ENCODE measurements around the gene CDK5RAP2.
"Not testable (repeated sequence)": the region's sequence is repeated elsewhere in the genome, so short reads cannot be mapped to it uniquely, and the experiment has no call there.

The CDK5RAP2 gene

GRCh38 chr9:120587328-120587727, 7.4 kb upstream of the CDK5RAP2 start:
- peak; percentile 30 for DNase-seq

DNA sequence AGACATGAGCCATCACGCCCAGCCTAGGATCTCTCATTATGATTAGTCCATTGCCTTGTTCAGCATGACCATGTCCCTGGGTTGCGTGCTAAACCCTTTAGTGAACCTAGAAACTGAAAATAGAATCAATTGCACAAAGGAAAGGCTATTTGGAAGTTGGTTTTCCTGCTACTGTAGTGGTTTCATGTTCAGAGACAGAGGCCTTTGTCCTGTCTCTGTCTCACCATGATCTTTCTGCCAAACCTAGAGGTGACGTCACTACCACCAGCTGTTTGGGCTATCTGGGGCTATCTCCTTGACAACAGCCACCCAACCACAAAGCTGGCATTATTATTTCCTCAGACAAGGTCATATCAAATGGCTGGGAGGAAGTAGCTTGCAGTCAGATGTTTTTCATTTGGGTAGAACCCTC, 4.0 kb upstream of the CDK5RAP2 start:
- DNase-seq, result peak; percentile 78

- DNase-seq, result peak; percentile 36
These were observed 572 bp downstream of the CDK5RAP2 start for GRCh38 chr9:120579139-120580050.

DNA sequence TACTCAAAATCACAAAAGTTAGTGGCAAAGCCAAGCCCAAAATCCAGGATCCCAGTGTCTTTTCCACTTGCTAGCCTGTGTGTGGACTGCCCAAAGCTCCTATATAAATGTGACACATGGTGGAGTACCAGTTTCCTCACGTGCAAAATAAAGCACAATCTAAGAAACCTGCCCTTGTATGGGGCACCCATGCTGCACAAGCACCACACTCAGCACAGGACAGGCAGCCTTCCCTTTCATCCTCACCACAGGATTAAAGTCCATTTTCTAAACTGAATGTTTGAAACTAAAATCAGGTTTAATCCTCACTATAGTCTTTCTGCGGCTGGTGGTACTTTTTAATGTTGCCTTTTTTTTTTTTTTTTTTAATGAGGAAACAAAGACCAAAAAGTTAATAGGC, 5.5 kb downstream of the CDK5RAP2 start:
- no peak for DNase-seq

GRCh38 chr9:120572472-120572871, 7.5 kb downstream of the CDK5RAP2 start:
- no peak for DNase-seq

GRCh38 chr9:120571443-120572257, 8.3 kb downstream of the CDK5RAP2 start:
- no peak for DNase-seq

GRCh38 chr9:120570296-120570695, 9.7 kb downstream of the CDK5RAP2 start:
- DNase-seq, result no peak

- no peak for DNase-seq
These were observed 10.4 kb downstream of the CDK5RAP2 start for GRCh38 chr9:120569556-120569955.

GRCh38 chr9:120568816-120569215, 11.2 kb downstream of the CDK5RAP2 start:
- no peak for DNase-seq

DNA sequence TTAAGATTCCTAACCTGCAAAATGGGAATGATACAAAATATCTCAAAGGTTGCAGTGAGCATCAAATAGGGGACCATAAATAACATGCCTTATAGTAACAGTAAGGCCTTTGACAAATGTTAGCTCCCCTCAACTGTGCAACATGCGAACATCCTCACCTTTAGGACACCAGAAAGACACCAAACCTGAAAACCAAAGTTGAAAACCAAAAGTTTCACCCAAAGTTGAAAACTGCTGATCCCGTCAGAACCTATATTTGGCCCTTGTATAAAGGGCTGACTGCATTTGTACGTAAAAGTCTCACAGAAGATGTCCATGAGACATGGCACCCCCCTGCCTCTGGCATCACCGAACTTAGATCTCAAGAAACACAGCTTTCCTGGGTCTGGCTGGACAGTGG, 12.1 kb downstream of the CDK5RAP2 start:
- DNase-seq, result no peak

DNA sequence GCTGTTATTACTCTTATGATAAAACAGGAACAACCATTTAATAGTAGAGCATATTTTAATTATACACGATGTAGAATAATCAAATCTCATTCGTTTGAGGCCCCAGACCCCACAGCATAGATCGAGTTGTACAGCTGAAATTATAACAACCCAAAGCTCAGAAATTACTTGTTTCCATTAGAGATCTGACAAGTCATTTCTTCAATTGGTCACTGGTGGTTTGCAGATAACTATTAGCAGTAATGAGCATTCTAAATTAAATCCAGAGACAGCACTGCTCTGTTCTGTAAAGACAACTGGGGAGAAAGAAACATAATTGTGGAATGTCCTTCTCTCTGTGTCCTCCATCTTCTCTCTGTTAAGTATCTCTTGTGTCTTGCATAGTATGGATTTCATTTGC, 12.9 kb downstream of the CDK5RAP2 start:
- no peak for DNase-seq

DNA sequence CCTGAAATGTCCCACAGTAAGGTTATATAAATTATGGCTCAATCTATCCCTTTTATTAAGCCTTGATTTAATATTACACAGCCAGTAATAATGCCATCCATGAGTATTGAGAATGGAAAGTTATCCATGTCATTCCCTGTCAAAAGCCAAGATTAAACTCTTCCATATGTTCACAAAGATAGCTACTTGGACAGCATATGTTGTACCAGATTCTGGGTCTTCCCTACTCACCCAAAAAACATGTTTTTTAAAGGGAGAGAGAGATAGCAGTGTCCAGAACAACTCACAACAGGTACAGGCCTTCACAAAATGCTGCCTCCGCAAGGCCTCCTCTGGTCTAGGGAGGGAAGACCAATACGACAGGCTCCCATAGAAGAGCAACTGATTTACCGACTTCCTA, 15.4 kb downstream of the CDK5RAP2 start:
- DNase-seq, result no peak

GRCh38 chr9:120562861-120563443, 17.0 kb downstream of the CDK5RAP2 start:
- no peak for DNase-seq

- no peak for DNase-seq
These were observed 18.3 kb downstream of the CDK5RAP2 start for GRCh38 chr9:120561709-120562108.

DNA sequence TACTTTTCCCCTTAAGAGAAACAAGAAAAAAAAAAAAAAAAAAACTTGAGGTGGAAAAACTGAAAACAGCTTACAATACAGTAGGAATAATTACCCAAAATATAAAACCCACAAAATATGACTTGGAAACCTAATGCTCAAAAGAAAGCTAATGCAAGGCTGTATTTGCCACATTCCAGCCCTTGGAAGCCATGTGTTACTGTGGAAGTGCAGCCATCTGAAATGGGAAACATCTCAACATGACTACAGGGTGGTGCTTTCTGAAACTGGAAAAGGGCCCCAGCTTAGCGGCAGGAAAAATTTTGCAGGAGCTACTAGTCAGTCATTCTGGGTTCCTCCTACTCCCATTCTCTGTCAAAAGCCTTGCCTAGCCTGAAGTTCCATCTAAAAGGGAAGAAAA, 20.4 kb downstream of the CDK5RAP2 start:
- DNase-seq, result no peak

- DNase-seq, result no peak
These were observed 21.5 kb downstream of the CDK5RAP2 start for GRCh38 chr9:120558454-120558853.

GRCh38 chr9:120557205-120557604, 22.8 kb downstream of the CDK5RAP2 start:
- DNase-seq, result no peak

DNA sequence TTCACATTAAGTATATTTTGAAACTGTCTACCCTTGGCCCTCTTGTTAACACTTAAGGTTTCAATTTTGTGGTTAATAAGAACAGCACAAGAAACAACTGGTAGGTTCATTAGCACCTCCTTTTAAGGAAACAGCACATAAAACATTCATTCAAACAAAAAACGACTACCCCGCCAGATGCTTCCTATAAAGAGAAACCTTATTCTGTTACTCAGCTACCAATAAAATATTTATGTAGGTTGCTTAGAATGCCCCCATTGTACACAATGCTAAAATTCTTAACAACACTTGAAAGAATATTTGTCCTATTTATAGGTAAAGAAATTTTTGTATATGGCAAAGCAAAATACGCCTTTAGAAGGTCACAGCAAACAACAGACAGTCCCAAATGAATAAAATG, 23.2 kb downstream of the CDK5RAP2 start:
- no peak for DNase-seq

DNA sequence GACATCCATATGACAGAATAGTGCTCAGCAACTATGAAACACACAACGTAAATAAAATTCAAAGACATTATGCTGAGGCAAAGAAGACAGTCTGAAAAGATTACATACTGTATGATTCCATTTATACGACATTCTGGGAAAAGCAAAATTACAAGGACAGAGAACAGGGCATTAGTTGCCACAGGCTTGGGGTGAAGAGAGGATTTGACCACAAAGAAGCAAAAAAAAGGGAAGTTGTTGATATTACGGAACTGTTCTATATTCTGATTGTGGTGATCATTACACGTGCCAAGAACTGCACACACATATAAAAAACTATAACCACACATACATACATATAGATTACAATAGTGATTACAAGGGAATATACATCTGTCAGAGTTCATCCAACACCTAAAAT, 24.1 kb downstream of the CDK5RAP2 start:
- DNase-seq, result no peak

GRCh38 chr9:120552210-120552704, 27.7 kb downstream of the CDK5RAP2 start:
- DNase-seq, result not testable (repeated sequence)

DNA sequence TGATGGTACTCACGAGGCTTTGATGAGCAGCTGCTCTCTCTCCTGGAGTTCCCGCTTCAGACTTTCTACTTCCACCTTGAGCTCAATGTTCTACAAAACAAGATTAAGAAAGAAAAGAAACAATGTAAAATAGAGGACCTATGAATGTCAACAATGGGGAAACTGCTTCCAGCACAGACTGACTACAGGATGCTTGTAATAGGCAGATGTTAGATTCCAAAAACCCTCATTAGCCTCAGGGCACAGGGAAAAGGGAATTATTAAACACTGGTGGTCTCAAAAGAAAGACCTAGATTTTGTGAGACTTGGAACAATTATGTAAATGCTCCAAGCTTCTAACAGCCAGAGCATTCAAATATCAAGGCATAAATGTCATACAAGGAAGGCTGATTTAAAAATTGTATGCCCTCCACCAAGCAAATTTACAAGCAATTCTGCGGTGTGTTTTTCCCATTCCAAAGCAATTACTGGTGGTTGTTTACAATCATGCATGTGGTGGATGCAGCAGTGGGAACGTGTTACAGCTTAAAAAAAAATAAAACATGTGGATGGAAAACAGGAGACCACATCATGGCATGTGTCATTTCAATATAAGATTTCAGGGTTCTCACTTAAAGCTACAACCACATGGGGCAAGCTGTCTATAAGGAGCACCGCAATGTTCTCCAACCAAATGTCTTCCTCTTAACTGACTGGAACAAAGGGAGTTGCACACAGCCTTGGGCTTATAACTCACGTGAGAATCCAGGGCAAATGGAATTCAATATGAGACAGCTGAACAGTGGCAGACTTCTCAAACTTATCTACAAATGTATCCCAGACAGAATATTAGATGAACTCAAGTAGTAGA, 34.0 kb downstream of the CDK5RAP2 start:
- DNase-seq, result no peak

DNA sequence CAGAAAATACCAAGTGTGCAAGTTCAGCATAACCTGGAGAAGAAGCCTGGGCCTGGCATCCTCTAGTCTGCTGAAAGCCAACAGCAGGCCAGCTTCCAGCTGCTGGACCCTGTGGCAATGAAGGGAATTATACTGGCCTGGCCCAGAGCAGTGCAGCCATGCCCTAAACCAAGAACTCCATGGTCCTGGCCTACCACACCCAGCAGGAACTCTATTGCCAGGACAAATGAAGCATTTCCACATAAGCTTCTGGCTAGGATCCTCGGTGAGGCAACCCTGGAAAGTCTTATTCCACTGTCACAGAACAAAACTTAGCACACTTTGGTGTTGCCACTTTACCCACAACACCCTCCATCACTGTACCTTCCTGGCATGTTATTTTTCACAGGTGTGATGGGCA, 35.5 kb downstream of the CDK5RAP2 start:
- DNase-seq, result no peak

Data from NCI-H82 (cell line).